Astrocyte of the spinal cord (primary cell): Measurements from ENCODE around the gene FXYD6.
A peak's percentile ranks its signal among the peaks of the same experiment; 100 is the strongest.

ENCODE experiments used
- DNase-seq: peaks from one replicate; pipeline ENCODE4 v3.0.0; 2011; ENCODE audit warnings: low read depth, low spot score
- H3K4me3 ChIP-seq: 2 replicates; pipeline ENCODE4 v1.5.1; 2011; ENCODE audit warnings: low read depth, mild to moderate bottlenecking, low read length, moderate library complexity
- in situ Hi-C: cut with HindIII; loops from 2 replicates; pipeline ENCODE4 v1.10.0; 2017; ENCODE audit warnings: low sequenced_read_pairs
- TF ChIP-seq, protein P1 (sequence below): IDR thresholded peaks from 2 replicates; pipeline ENCODE4 v1.5.1; 2012; ENCODE audit warnings: low read depth, mild to moderate bottlenecking, low read length, inconsistent platforms

Gene FXYD6

DNA sequence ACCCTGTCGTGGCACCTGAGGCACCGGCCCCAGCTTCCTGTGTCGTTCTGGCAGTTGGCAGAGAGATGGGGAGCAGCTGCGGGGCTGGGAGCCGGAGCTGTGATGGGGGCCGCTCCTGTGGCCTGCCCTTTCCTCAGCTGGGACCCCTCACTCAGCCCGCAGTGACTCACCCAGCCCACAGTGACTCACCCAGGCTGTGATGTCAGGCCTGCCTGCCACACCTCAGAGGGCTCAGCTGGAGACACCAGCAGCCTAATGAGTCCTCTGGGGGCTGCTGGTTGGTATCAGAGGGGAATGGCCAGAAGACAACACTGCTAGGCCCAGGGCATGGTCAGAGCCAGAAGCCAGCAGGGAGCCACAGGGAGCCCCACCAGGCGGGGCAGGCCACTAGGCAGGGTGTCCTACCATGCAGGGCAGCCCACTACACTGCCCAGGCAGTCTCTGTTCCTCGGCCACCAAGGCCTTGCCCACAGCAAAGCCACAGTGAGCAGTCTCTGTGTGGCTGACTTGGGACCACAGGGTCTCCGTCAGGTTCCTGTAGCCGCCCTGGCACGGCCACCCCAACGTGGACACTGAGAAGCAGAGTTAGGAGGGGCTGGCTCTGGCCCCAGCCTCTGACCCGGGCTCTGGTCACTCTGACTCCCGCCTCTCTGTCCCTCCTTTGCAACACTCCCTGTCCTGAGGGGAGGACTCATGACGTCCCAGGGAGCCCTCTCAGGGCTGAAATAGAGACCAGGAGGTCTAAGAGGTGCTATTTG, 47.7 kb downstream of the FXYD6 start:
- in situ Hi-C loops = no loop called here
- TF ChIP-seq, protein P1, sequence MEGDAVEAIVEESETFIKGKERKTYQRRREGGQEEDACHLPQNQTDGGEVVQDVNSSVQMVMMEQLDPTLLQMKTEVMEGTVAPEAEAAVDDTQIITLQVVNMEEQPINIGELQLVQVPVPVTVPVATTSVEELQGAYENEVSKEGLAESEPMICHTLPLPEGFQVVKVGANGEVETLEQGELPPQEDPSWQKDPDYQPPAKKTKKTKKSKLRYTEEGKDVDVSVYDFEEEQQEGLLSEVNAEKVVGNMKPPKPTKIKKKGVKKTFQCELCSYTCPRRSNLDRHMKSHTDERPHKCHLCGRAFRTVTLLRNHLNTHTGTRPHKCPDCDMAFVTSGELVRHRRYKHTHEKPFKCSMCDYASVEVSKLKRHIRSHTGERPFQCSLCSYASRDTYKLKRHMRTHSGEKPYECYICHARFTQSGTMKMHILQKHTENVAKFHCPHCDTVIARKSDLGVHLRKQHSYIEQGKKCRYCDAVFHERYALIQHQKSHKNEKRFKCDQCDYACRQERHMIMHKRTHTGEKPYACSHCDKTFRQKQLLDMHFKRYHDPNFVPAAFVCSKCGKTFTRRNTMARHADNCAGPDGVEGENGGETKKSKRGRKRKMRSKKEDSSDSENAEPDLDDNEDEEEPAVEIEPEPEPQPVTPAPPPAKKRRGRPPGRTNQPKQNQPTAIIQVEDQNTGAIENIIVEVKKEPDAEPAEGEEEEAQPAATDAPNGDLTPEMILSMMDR = no peak
- H3K4me3 ChIP-seq = no peak overlapping the region
- peak; percentile 84 for DNase-seq

DNA sequence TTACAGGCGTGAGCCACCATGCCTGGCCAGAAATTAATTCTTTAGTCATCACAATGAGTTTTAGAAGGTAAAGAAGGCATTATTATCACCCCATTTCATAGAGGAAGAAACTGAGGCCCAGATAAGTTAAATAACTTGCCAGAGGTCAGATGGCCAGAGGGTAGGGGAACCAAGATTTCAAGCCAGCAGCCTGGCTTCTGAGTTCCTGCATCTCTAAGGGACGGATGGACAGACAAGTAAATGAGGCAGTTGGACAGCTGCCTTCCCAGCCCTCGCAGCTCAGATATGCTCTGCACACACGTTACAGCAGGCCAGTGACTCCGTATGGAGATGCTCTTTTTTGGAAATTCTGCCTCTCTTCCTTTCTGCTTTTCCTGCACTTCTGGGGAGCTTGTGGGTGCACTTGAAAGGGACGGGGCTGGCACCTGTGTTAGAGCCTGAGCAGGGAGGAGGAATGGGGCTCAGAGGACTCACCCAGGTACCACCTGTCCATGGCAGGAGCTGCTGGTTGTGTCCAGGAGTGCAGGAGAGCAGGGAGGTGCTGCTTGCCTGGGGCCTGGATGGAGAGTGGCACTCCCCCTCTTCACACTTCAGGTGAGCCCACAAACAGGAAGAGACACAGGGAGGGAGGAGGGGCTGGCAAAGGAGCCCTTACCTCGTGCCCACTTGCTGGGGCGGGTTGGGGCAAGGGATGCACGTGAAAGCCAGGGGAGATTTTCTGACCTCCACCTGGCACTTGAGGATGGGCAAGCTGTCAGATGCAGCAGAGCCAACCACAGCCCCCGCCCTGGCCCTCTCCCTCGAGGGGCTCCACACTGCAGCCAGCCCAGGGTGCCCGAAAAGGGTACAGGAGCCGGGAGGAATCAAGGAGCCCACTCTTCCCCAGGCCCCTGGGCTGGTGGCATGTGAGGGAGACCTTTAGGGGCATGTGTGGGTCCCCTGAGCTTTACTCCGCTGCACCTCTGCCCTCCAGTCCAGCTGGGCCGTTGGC, 48.6 kb downstream of the FXYD6 start:
- TF ChIP-seq, protein P1 = no peak
- H3K4me3 ChIP-seq = no peak overlapping the region
- in situ Hi-C loops = no loop called here
- DNase-seq = no peak

DNA sequence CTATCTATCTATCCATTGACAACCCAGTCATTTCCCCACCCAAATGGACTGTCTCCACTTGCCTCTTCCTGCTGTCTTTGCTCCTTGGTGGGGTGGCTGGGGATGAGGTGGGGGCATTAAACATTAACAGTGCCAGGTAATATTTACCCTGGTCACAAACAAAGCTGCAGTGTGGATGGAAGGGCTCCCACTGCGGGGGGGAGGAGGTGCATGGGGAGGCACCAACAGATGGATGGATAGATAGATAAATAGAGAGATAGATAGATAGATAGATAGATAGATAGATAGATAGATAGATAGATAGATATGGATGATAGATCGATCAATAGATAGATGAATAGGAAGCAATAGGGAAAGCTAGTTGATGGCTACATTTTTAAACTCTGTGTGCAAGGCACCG, 49.6 kb downstream of the FXYD6 start:
- in situ Hi-C loops = no loop called here
- TF ChIP-seq, protein P1 = no peak
- DNase-seq = no peak
- no peak overlapping the region for H3K4me3 ChIP-seq

DNA sequence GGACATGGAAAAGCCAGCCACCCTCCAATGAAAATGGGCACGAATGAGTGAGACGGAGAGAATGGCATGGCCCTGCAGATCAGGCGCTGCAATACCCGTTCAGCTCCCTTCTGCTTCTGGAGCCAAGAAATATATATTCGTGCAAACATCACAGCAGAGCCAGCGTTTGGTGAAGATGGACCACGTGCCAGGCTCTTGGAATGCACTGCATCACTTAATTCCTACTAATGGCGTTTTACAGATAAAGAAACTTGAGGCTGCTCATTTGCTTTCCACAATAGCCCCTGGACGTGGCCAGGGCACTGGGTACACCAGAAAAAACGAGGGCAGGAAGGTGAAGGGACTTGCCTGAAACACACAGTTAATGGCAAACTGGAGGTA, 50.3 kb downstream of the FXYD6 start:
- in situ Hi-C loops = no loop called here
- TF ChIP-seq, protein P1 = no peak

DNA sequence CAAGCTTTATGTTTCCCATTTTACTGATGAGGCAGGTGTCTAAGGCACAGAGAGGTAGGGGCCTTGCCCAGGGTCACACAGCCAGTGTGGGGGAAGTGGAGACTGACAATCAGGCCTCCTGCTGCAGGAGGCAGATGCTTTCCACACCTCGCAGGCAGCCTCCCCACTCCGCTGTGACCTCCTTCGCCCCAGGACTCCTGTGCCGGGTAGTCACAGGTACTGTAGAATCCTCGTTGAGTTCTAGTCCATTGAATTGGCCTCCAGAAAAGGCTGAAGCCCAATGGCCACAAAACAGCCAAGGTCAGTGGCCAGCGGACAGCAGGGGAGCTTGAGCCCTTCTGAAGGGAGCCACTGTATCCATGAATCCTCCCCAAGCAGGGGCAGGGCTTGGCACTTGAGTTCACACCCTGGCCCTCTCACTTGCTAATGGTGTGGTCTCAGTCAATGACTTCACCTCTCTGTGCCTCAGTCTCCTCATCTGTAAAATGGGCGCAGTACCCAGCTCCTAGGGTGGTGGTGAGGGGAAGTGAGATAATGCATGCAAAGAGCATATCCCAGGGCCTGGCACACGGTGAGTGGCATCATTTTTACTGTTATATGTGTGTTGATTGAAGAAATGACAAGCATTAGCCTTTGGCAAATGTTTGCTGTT, 50.8 kb downstream of the FXYD6 start:
- in situ Hi-C loops = no loop called here
- TF ChIP-seq, protein P1 = no peak
- no peak for DNase-seq
- no peak overlapping the region for H3K4me3 ChIP-seq

More for the DNA sequence above, 50.3 kb downstream of the FXYD6 start:
- DNase-seq = no peak
- H3K4me3 ChIP-seq = no peak overlapping the region
